ENCODE data around the gene BDKRB2.

The BDKRB2 gene

DNA sequence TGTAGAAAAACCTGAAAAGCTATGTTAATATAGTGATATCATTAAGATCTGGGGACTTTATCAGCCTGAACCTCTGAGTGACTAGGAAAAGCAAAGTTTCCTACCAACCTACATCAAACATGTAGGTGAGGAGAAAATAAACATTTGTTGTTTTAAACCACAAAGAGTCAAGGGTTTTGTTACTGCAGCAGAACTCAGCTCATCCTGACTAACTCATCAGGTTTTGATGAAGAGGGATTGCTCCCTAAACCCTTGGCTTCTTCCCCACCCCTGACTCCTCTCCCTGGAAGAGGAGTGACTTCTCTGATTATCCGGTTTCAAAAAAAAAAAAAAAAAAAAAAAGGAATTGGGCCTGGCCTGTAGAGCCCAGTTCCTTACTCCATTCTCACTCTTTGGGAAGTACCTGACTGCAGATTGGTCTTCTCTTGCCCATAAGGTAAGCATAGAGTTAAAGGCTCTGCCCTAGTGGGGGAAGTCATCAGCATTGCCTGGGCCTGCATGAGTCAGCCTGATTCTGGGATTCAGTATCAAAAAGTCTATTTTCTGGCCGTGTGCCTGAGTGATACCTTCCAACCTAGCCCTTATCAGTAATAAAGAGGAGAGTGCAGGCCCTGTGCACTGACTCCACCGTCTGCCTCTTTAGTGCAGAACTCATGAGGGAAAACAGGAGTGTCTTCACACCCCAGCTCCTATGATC, 68.3 kb downstream of the BDKRB2 start:
- no peak for DNase-seq (ENCODE audit: low spot score)

DNA sequence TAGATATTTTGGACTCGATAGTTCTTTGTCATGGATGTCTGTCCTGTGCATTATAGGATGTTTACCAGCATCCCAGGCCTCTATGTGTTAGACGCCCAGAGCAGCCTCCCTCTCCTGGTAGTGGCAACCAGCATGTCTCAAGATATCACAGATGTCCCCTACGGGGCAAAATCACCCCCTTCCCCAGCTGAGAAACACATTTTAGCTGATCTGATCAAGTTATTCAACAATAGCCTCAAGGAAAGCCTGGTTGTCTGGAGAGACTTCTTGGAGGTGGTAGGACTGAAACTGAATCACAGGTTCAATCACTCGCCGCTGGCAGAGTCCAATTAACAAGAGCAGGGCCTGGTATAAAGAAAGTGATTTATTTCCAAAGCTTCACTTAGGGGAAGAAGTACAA, 69.0 kb downstream of the BDKRB2 start:
- no peak for DNase-seq (ENCODE audit: low spot score)

DNA sequence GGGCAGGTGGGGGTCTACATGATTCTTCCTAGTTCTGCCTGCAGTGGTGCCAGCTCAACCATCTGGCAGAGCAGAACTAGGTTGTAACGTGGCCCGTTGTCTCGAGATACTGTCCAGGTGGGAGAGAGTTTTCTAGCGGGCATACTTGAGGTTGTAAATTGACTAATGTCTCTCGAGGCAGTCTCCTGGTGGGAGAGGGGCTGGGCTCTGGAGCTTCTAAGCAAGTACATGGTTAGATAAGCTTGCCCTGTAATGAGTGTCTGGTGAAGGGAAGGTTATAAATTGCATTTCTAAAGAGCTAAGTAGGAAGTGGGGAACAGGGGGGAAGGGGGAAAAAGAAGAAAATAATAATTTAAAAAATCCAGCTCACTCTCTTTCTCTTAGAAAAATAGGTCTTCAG, 69.5 kb downstream of the BDKRB2 start:
- no peak for DNase-seq (ENCODE audit: low spot score)

DNA sequence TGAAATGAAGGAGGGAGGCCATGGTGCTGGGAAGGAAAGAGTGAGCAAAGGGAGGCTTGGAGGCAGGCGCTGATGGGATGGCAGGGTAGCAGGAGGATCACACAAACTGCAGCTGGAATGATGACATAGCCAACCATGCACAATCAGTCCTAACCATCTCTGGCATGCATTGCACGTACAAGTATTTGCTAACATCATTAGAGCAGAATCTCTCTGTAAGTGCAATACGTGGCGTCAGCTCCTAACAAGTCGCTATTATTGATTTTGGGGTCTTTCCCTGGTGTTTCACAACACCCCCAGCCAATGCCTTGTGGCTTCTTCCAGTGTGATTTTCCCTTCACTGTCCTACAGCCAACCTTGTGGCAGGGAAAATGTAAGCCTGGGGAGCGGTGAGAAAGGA, 69.9 kb downstream of the BDKRB2 start:
- peak; percentile 81 for DNase-seq (ENCODE audit: low spot score)

DNA sequence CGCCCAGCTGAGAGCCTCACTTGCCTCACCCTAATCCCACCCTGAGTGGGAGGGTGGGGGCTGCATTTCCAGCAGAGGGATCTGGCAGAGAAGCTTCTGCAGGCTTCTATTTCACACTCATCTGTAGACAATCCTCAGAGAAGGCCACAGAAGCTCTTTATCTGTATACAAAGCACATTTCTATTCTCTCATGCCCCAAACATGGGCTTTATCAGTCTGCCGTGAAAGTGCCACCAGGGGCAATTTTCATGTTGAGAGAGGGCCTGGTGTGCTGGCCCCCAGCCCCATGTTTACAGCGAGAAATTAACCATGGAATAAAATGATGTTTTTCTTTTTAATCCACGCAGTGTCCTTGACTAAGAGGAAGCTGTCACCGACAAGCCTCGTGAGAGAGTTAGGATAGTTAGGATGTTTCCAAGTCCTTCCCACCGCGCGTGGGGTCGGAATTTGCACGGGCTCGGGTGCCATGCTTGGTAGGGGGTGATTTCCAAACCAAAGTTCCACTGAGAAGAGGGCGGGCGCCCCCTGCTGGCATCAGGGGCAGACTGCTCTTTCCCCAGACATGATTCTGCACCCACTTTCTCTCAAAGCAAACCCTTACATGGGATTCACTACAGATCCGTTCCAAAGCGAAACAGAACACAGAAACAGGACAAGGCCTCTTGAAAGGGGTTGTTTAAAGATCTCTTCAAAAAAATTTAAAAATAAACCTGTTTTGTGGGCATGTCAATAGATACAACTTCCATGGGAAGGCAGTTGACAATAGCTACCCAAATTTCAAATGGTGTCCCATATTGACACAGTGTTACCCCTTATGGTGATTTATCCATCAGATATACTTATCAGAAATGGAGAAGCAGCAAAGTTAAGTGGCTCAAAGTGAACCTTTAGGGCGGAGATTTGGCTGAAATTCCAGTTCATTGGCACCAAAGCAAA, 70.8 kb downstream of the BDKRB2 start:
- peak; percentile 84 for DNase-seq (ENCODE audit: low spot score)

- no peak for DNase-seq (ENCODE audit: low spot score)
Observed at GRCh38 chr14:96277890-96278289, 73.3 kb downstream of the BDKRB2 start.

DNA sequence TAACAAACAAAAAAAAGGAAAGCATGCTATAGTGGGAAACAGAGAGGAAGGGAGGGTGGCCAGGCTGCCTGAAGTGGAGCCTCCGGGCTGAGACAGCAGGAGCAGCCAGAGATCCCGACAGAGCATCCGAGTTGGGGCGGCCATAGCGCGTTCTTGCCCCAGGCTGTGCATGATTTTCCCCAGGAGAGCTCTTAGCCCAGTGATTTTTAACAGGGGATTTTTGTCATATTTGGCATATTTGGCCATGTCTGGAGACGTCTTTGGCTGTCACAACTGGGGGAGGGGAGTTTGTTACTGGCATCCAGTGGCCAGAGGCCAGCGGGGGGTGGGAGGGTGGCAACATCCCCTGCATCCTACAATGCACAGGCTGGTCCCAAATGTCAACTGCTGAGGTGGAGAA, 74.9 kb downstream of the BDKRB2 start:
- no peak for DNase-seq (ENCODE audit: low spot score)

- DNase-seq (ENCODE audit: low spot score) = no peak
Observed at GRCh38 chr14:96280104-96280503, 75.5 kb downstream of the BDKRB2 start.

DNA sequence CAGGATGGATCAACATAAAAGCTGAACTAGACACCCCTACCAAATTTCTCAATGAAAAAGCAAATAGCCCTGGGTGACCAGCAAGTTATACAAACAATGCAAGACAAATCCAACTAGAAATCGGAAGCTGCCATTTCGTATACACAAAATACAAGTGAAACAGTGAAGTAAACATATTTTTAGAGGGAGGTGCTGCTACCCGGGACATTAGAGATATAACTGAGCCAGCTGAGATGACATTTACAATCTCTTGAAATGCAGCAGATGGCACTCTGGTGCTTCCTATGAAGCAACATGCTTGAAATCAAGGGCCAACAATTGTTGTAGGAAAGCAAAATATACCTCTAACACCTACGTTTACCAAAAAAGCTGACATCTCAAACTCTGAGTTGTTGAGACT, 76.8 kb downstream of the BDKRB2 start:
- no peak for DNase-seq (ENCODE audit: low spot score)

DNA sequence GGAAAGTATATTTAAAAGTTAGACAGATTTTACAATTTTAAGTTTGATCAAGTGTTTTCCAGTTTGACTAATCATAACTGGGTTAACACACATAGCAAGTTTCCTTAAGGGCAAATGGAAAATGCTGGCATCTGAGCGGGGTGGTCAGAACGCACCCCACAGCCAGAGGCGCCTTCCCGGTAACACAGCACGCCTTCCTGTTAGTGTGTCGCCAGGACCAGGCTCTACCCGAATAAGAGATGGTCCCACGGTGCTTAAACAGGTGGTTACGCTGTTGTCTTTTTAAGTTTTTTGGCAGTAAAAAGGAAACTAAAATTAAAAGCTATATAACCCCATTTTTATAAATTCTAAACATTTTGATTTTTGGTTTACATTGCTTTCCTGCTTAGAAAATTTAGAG, 79.4 kb downstream of the BDKRB2 start:
- DNase-seq (ENCODE audit: low spot score) = no peak

DNA sequence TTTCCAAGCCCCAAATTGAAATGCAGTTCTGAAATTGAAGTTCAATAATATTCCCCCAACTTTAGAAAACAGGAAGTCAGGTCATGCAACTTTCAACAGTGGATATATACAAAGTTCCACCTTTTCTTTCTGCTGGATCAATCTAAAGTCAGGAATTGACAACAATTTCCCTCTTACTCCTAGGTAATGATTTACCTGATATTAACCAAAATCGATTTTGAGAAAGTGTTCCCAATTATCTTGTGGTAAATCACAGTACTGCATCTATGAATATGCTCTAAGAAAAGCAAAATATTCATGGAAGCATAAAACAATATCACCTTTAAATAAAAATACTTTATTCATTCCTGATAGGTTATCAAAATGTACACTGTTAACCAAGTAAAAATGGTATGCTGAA, 79.8 kb downstream of the BDKRB2 start:
- DNase-seq (ENCODE audit: low spot score) = no peak

- DNase-seq (ENCODE audit: low spot score) = peak; percentile 76
Observed at GRCh38 chr14:96285667-96286066, 81.0 kb downstream of the BDKRB2 start.

GRCh38 chr14:96286251-96286650, 81.6 kb downstream of the BDKRB2 start:
- no peak for DNase-seq (ENCODE audit: low spot score)

DNA sequence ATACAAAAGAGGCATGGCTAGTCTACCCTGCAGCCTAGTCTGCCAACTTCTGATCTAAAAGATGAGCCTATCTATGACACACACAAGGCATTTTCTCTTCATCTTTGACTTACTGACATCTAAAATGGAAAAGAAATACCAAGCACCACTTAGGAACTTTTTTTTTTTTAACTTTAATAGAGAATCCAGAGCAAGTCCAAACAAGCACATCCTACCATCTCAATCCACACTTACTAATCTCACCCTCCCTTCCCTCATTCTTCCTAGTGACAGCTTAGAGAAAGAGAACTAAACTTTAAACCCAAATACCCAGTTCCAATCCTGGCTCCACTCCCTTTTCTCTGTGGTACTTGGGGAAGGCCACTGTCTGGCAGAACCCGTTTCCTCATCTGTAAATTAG, 83.2 kb downstream of the BDKRB2 start:
- DNase-seq (ENCODE audit: low spot score) = no peak
